Activated T-helper 1 cell treated with Interleukin-2 at 50 U/mL for 16 hours (primary cell): ENCODE measurements around the gene SGF29.
"Not testable (repeated sequence)": the region's sequence is repeated elsewhere in the genome, so short reads cannot be mapped to it uniquely, and the experiment has no call there.

Experiments used
- DNase-seq: peaks from one replicate; pipeline ENCODE4 v3.0.0-alpha.2; 2020; ENCODE audit warnings: low read depth

Gene SGF29

DNA sequence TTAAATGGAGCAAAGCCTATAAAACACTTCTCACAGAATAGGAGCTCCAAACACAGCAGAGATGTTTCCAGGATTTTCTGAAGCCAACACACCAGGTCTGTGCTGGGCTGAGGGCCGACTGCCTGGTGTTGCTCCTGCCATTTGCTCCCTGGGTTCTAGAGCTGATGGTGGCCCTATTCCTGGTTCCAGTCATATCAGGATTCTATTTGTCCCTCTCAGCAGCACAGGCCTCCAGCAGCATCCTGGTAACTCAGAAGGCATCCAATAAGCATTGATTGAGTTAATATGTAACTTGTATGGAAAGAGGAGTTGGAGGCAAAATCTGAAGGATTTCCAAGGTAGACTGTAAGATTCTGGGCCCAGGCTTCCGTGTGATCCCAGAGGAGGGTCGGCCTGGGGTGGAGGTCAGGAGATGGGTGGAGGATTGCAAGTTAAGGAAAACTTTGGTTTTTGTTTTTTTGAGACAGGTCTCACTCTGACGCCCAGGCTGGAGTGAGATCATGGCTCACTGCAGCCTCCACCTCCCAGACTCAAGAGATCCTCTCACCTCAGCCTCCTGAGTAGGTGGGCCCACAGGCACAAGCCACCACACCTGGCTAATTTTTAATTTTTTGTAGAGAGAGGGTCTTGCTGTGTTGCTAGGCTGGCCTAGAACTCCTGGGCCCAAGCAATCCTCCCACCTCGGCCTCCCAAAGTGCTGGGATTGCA, 20.6 kb upstream of the SGF29 start:
- DNase-seq: no peak

DNA sequence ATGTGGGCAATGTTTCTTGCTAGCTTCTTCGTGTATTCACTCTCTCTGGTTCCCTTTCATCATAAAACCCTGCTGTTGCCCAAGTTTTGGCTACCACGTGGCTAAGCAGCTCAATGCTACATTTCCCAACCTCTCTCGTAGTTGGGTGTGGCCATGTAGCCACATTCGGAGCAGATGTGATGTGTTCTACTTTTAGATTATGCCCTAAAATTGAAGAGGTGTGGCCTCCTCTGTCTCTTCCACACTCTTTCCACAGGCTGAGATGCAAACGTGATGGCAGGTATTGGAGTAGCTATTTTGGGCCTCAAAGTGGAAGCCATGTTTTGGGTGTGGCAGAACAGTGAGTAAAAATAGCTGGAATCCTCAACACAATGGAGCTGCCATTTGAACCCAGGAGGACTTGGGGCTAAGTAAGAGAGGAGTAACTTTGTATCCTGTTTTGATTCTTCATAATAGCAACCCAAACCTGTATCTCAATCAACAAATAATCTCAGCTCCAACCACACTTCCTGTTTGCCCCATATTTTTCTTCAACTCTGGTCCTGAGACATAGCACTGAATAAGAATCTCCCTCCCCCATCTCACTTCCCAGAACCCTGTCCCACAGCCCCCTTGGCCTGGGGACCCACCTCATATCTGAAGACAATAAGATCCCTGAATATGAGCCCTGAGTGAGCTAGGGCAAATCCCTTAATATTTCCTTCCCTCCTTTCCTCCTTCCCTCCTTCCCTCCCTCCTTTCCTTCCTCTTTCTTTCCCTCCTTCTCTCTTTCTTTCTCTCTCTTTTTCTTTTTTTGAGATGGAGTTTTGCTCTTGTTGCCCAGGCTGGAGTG, 19.0 kb upstream of the SGF29 start:
- no peak for DNase-seq

- no peak for DNase-seq
These were observed 16.6 kb upstream of the SGF29 start for GRCh38 chr16:28537076-28537475.

GRCh38 chr16:28537964-28538732, 15.6 kb upstream of the SGF29 start:
- DNase-seq: no peak

DNA sequence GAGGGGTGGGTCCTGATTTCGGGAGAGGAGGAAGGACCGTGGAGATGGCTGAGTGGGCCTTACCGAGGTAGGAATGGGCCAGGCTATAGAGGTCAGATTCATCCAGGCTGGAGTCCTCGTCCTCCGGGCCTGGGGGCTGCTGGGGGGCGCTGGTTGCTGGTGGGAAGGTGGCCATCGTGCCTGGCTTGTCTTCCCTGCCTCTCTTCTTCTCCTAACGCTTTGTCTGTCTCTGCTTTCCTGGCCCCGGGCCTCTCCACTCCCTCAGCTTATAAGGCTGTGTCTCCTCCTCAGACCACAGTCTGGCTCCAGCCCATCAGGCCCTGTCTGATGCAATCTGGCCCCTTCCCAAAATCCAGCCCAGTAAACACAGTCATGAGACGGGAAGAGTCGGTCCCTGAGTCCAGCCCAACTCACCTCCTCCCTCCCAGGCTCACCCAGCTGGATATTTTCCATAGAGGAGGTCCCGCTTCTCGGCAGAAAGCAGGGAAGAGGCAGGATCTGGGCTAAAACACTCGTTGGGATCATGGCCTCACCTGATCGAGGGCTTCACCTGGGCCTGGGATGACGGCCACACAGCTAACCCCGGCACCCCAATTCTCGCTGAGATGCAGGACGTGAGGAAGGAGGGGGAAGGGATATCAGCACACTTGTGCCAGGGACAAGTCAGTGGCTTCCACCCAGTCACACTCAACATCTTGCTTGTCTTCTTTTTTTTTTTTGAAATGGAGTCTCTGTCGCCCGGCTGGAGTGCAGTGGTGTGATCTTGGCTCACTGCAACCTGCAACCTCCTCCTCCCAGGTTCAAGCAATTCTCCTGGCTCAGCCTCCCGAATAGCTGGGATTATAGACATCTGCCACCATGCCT, 14.8 kb upstream of the SGF29 start, which contains the start of gene NUPR1:
NUPR1 (minus strand) TSS at position 242 of the 864 bp plus-strand sequence; CDS start at position 175, 67 bp downstream.
- no peak for DNase-seq

- no peak for DNase-seq
These were observed 13.4 kb upstream of the SGF29 start for GRCh38 chr16:28540346-28540745.

- no peak for DNase-seq
These were observed 11.1 kb upstream of the SGF29 start for GRCh38 chr16:28542646-28543045.

GRCh38 chr16:28543072-28543471, 10.6 kb upstream of the SGF29 start:
- no peak for DNase-seq

DNA sequence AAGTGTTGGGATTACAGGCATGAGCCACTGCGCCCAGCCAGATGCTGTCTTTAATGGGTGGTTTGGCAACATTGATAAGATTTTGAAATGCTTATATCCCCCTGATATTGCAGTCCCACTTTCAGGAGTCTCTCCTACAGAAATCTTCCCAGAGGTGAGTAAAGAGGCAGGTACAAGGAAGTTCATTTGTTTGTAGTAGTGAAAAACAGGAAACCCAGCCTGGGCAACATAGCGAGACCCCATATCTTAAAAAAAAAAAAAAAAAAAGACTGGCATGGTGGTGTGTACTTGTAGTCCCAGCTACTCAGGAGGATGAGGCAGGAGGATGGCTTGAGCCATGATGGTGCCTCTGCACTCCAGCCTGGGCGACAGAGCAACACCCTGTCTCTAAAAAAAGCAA, 8.7 kb upstream of the SGF29 start:
- no peak for DNase-seq

- not testable (repeated sequence) for DNase-seq
These were observed 7.8 kb upstream of the SGF29 start for GRCh38 chr16:28545964-28546363.

DNA sequence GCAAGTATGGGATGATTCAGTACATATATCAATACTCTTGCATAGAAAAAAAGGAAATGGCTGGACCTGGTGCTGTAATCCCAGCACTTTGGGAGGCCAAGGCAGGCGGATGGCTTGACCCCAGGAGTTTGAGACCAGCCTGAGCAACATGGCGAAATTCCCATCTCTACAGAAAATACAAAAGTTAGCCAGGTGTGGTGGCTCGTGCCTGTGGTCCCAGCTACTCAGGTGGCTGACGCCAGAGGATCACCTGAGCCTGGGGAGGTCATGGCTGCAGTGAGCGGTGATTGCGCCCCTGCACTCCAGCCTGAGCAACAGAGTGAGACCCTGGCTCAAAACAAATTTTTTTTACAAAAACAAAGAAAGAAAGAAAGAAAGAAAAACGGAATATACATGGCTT, 7.1 kb upstream of the SGF29 start:
- DNase-seq: no peak

- no peak for DNase-seq
These were observed 5.4 kb upstream of the SGF29 start for GRCh38 chr16:28548306-28548802.

DNA sequence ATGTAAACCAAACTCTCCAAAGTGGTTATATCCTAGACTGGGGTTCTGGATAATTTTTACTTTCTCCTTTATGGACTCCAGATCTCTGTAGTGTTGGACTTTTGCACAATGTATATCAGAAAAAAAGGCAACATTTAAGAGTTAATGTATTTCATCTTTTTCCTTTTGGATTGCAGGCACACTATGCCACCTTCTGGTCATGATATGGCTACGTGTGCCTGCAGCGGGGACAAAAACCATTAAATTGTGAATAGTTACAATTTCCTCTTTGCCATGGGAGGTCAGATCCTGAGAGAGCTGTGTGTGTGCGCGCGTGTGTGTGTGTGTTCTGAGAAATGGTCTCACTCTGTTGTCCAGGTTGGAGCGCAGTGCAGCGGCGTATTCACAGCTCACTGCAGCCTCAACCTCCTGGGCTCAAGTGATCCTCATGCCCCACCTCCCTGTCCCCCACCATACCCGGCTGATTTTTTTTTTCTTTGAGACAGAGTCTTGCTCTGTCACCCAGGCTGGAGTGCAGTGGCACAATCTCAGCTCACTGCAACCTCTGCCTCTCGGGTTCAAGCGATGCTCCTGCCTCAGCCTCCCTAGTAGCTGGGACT, 4.3 kb upstream of the SGF29 start:
- DNase-seq: no peak

- DNase-seq: no peak
These were observed 1.1 kb downstream of the SGF29 start for GRCh38 chr16:28554634-28555423.

DNA sequence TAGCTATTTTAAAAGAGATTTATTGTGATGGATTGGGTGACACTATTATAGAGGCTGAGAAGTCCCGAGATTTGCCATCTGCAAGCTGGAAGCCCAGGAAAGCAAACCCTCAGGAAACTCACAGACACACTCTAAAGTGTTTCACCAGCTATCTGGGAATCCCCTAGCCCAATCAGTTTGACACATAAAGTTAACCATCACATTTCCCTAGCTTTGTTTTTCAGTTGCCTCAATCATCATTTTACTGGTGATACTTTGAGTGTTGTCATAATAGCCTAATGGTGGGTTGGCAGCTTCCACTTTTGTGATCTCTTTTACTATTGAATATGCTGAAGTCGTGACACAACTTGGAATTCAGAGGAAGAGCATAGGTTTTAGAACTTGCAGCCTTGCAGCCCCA, 1.8 kb downstream of the SGF29 start:
- no peak for DNase-seq

- no peak for DNase-seq
These were observed 3.2 kb downstream of the SGF29 start for GRCh38 chr16:28556914-28557320.

DNA sequence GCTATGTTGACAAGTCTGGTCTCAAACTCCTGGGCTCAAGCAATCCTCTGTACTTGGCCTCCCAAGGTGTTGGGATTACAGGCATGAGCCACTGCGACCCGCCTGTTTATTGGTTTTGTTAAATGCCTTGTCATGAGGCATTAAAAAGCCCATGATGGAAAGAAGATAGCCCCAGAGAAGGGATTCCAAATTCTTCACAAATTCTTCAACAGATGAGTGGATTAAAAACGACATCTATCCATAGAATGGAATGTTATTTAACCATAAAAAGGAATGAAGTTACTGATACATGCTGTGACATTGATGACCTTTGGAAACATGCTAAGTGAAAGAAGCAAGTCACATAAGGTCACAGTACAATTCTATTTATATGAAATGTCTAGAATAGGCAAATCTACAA, 4.7 kb downstream of the SGF29 start:
- DNase-seq: no peak

GRCh38 chr16:28561557-28562187, 8.0 kb downstream of the SGF29 start:
- no peak for DNase-seq

DNA sequence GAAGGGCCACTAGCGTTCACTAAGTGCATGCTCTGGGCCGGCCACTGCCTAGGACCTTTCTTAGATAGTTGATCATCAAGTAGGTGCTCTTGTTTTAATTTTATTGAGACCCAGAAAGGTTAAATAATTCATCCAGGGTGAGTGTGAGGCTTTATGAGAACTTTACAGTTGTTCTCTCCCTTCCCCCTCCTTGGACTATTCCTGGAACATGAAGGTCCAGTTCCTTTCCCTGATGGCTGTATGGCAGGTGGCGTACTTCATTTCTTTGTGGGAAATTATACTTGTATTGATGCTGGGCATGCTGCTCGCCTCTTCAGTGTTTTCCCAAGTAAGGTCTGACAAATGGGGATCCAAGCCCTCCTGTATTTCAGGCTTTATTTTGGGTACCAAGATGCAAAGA, 8.5 kb downstream of the SGF29 start:
- DNase-seq: no peak

DNA sequence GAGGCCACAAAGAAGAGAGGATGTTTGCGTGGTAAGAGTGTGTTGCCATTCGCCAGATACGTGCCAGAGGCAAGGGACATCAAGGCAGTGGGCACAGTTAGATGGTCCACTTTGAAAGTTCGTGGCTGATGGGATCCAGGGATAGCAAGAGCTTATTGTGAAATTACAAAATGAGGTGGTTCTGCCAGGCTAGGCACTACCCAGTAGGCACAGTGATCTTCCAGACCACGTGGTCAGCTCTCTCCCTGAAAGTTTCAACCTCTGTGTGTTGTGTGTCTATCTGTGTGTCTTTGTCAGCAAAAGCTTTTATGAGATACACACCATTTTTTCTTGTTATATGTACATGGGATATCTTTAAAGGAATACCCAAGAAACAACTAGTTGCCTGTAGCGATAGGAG, 9.5 kb downstream of the SGF29 start:
- DNase-seq: no peak
